Globus pallidus (tissue), 1 donor: ENCODE results near the gene TRIM54.
"Not testable (repeated sequence)": the region's sequence is repeated elsewhere in the genome, so short reads cannot be mapped to it uniquely, and the experiment has no call there.

ENCODE experiments used
- DNase-seq: peaks from one replicate; pipeline ENCODE4 v3.0.0-alpha.2; 2015; ENCODE audit warnings: low spot score

The TRIM54 gene

GRCh38 chr2:27281442-27281841 is 787 bp upstream of the TRIM54 start:
- no peak for DNase-seq

- no peak for DNase-seq
These were observed 663 bp downstream of the TRIM54 start for GRCh38 chr2:27282892-27283291.

GRCh38 chr2:27284996-27285395 is 2.8 kb downstream of the TRIM54 start:
- no peak for DNase-seq

- no peak for DNase-seq
These were observed 3.3 kb downstream of the TRIM54 start for GRCh38 chr2:27285481-27285880.

- DNase-seq = no peak
These were observed 6.4 kb downstream of the TRIM54 start for GRCh38 chr2:27288610-27289009.

GRCh38 chr2:27290549-27290948 is 8.3 kb downstream of the TRIM54 start:
- no peak for DNase-seq

GRCh38 chr2:27291865-27292264 is 9.6 kb downstream of the TRIM54 start:
- DNase-seq = no peak

- DNase-seq = no peak
These were observed 12.7 kb downstream of the TRIM54 start for GRCh38 chr2:27294928-27295327.

- DNase-seq = no peak
These were observed 14.3 kb downstream of the TRIM54 start for GRCh38 chr2:27296481-27296880.

- no peak for DNase-seq
These were observed 15.0 kb downstream of the TRIM54 start for GRCh38 chr2:27297195-27297594.

GRCh38 chr2:27298391-27299080 is 16.3 kb downstream of the TRIM54 start:
- no peak for DNase-seq

- DNase-seq = not testable (repeated sequence)
These were observed 18.4 kb downstream of the TRIM54 start for GRCh38 chr2:27300606-27301005.

- DNase-seq = peak; percentile 31
These were observed 21.1 kb downstream of the TRIM54 start for GRCh38 chr2:27303093-27304025.

- no peak for DNase-seq
These were observed 22.4 kb downstream of the TRIM54 start for GRCh38 chr2:27304488-27305240.

- no peak for DNase-seq
These were observed 23.3 kb downstream of the TRIM54 start for GRCh38 chr2:27305516-27305915.

- DNase-seq = no peak
These were observed 23.9 kb downstream of the TRIM54 start for GRCh38 chr2:27306136-27306535.

- DNase-seq = no peak
These were observed 24.5 kb downstream of the TRIM54 start for GRCh38 chr2:27306573-27307286.

GRCh38 chr2:27307287-27307544 is 25.0 kb downstream of the TRIM54 start:
- DNase-seq = no peak

- DNase-seq = no peak
These were observed 25.5 kb downstream of the TRIM54 start for GRCh38 chr2:27307545-27308358.

GRCh38 chr2:27308359-27308881 is 26.2 kb downstream of the TRIM54 start, which contains the start of gene UCN:
Gene UCN, minus strand, starts transcription at chr2:27308445. Its CDS starts 550 bp downstream, at chr2:27307895.
- DNase-seq = no peak

- no peak for DNase-seq
These were observed 27.4 kb downstream of the TRIM54 start for GRCh38 chr2:27309651-27310050.
